GM12878 (cell line): ENCODE data around the gene PTGS1. TPM values are rescaled to one million over a fixed set of nuclear protein-coding genes. Genes with fewer than 3 reads are reported as not detected.

Experiments
- ATAC-seq: fragments of 200-7000 bp; cut with Tn5 transposase; 3 replicates; pipeline ENCODE4 v1.9.1; 2020; ENCODE audit warnings: mild to moderate bottlenecking, moderate library complexity
- BruUV-seq: library from RNA; stranded (reverse); fragments of 400-500 nt; replicated peaks from 2 replicates; lab custom pipeline; 2021; lab: Mats Ljungman, UMichigan
- CTCF ChIA-PET: fragments of 300-600 bp; sonication (Branson Sonifier 250); formaldehyde crosslinking; extraction: SDS; loops from one replicate; lab custom pipeline; 2021; ENCODE audit warnings: inconsistent platforms; lab: Yijun Ruan, JAX
- POLR2A ChIA-PET: fragments of 350-600 bp; formaldehyde crosslinking; extraction: SDS; loops from one replicate; lab custom pipeline; 2021; ENCODE audit warnings: inconsistent platforms; lab: Charles Lee
- RAD21 ChIA-PET: fragments of 300-600 bp; sonication (Branson Sonifier 250); formaldehyde crosslinking; loops from one replicate; lab custom pipeline; 2023; ENCODE audit warnings: antibody characterized with exemption; ENCODE audit not compliant: unreplicated experiment; lab: Charles Lee
- SMC1A ChIA-PET: fragments of 300-600 bp; sonication (Branson Sonifier 250); formaldehyde crosslinking; loops from one replicate; lab custom pipeline; 2023; ENCODE audit not compliant: unreplicated experiment, uncharacterized antibody; lab: Charles Lee
- DNase-seq: peaks from one replicate; pipeline ENCODE4 v3.0.0-alpha.2; 2011; ENCODE audit warnings: low read depth, low spot score
- FAIRE-seq: peaks from 3 replicates; lab custom pipeline; 2011; peaks lifted over from hg19 to GRCh38; lab: Jason Lieb, UNC
- H2AFZ ChIP-seq: 2 replicates; pipeline ENCODE4 v1.6.0; 2011; ENCODE audit warnings: low read depth, low read length, control low read depth; ENCODE audit not compliant: control insufficient read depth
- H3K27ac ChIP-seq: 2 replicates; pipeline ENCODE4 v1.5.1; 2011; ENCODE audit warnings: control low read depth; ENCODE audit not compliant: control insufficient read depth, insufficient read depth
- H3K27me3 ChIP-seq, 2 experiments: replicated peaks in 1 of 2; 2 replicates each; pipeline versions ENCODE4 v1.6.0 to v1.6.1; 2011; ENCODE audit warnings: low read length in 1 of 2; ENCODE audit not compliant: control insufficient read depth in 2 of 2, insufficient read depth in 2 of 2
- H3K36me3 ChIP-seq, 2 experiments: 2 replicates each; pipeline ENCODE4 v1.5.1; 2011; ENCODE audit warnings: low read length in 1 of 2; ENCODE audit not compliant: control insufficient read depth in 2 of 2, insufficient read depth in 2 of 2
- H3K4me1 ChIP-seq: 2 replicates; pipeline ENCODE4 v1.6.1; 2011; ENCODE audit warnings: mild to moderate bottlenecking, low read length, moderate library complexity, mixed read lengths; ENCODE audit not compliant: control insufficient read depth, insufficient read depth
- H3K4me2 ChIP-seq: 2 replicates; pipeline ENCODE4 v1.6.0; 2011; ENCODE audit warnings: control low read depth; ENCODE audit not compliant: control insufficient read depth, insufficient read depth
- H3K4me3 ChIP-seq: fragments of 200-600 bp; sonication (generic); 2 replicates; pipeline ENCODE4 v1.5.1; 2016
- H3K79me2 ChIP-seq: 2 replicates; pipeline ENCODE4 v1.6.0; 2011; ENCODE audit warnings: low read length; ENCODE audit not compliant: control insufficient read depth, insufficient read depth
- H3K9ac ChIP-seq: 2 replicates; pipeline ENCODE4 v1.8.0; 2011; ENCODE audit warnings: low read length, control low read depth, mixed read lengths; ENCODE audit not compliant: control insufficient read depth, insufficient read depth
- H3K9me3 ChIP-seq: replicated peaks from 3 replicates; pipeline ENCODE4 v1.5.1; 2011; ENCODE audit warnings: mild to moderate bottlenecking, low read length; ENCODE audit not compliant: control insufficient read depth, insufficient read depth
- H4K20me1 ChIP-seq: 2 replicates; pipeline ENCODE4 v1.6.0; 2011; ENCODE audit not compliant: control insufficient read depth, insufficient read depth
- ATF7 ChIP-seq: fragments of 450-650 bp; IDR thresholded peaks from 2 replicates; pipeline ENCODE4 v1.6.1; 2016; ENCODE audit warnings: low read depth, mild to moderate bottlenecking
- BCL11A ChIP-seq: IDR thresholded peaks from 2 replicates; pipeline ENCODE4 v1.6.1; 2011; ENCODE audit warnings: low read depth, low read length
- BCLAF1 ChIP-seq: fragments of 450-650 bp; IDR thresholded peaks from 2 replicates; pipeline ENCODE4 v1.6.1; 2017; ENCODE audit warnings: antibody characterized with exemption, mild to moderate bottlenecking, moderate library complexity
- CREB1 ChIP-seq: IDR thresholded peaks from 2 replicates; pipeline ENCODE4 v1.6.1; 2012; ENCODE audit warnings: low read depth, mild to moderate bottlenecking, inconsistent platforms
- CREM ChIP-seq: IDR thresholded peaks from 2 replicates; pipeline ENCODE4 v1.6.1; 2014; ENCODE audit warnings: antibody characterized with exemption, low read depth
- EGR1 ChIP-seq, 2 experiments: IDR thresholded peaks; 1 replicate in 1 of 2; 2 replicates in 1 of 2; pipeline ENCODE4 v1.6.1; 2011 to 2012; ENCODE audit warnings: low read depth in 2 of 2, low read length in 2 of 2, borderline replicate concordance in 1 of 2, mild to moderate bottlenecking in 1 of 2, moderate library complexity in 1 of 2
- EP300 ChIP-seq, 2 experiments: fragments of 150-350 bp in 1 of 2; IDR thresholded peaks; 2 replicates each; pipeline ENCODE4 v1.6.1; 2011 to 2012; ENCODE audit warnings: low read depth in 2 of 2, low read length in 2 of 2, borderline replicate concordance in 1 of 2, improper control_type of control experiment in 1 of 2, inconsistent platforms in 1 of 2; ENCODE audit not compliant: control insufficient read depth in 1 of 2
- EZH2 ChIP-seq: IDR thresholded peaks from 2 replicates; pipeline ENCODE4 v1.6.1; 2012; ENCODE audit warnings: low read depth, mild to moderate bottlenecking, control low read depth, inconsistent platforms, low read length, borderline replicate concordance; ENCODE audit not compliant: control insufficient read depth
- IRF4 ChIP-seq: IDR thresholded peaks from 2 replicates; pipeline ENCODE4 v1.6.1; 2011; ENCODE audit warnings: low read depth, low read length
- JUND ChIP-seq: IDR thresholded peaks from 2 replicates; pipeline ENCODE4 v1.6.1; 2012; ENCODE audit warnings: low read depth, mild to moderate bottlenecking, low read length, improper control_type of control experiment, moderate library complexity
- KAT2A ChIP-seq: conservative IDR thresholded peaks from 2 replicates; pipeline ENCODE4 v1.6.1; 2011; ENCODE audit warnings: low read depth, low read length; ENCODE audit not compliant: control insufficient read depth
- MTA3 ChIP-seq: IDR thresholded peaks from 2 replicates; pipeline ENCODE4 v1.6.1; 2012; ENCODE audit warnings: low read length, inconsistent platforms, borderline replicate concordance
- SREBF2 ChIP-seq: IDR thresholded peaks from 2 replicates; pipeline ENCODE4 v1.6.1; 2012; ENCODE audit warnings: mild to moderate bottlenecking, low read length
- TCF3 ChIP-seq: IDR thresholded peaks from 2 replicates; pipeline ENCODE4 v1.6.1; 2012; ENCODE audit warnings: low read depth, mild to moderate bottlenecking, low read length, borderline replicate concordance; ENCODE audit not compliant: insufficient read depth
- WRNIP1 ChIP-seq: IDR thresholded peaks from 2 replicates; pipeline ENCODE4 v1.6.1; 2011; ENCODE audit warnings: low read depth, low read length, improper control_type of control experiment, borderline replicate concordance
- WGBS: methylation state at CpG from one replicate; pipeline ENCODE4 v1.1.6; 2016; ENCODE audit warnings: low lambda C conversion rate; ENCODE audit not compliant: insufficient replicate concordance, insufficient coverage; ENCODE audit errors: missing lambda C conversion rate; 5-methylcytosine and 5-hydroxymethylcytosine counted together
- in situ Hi-C: fragments of 300-500 bp; cut with MboI; formaldehyde crosslinking; loops from 9 replicates; pipeline ENCODE4 v1.14.3; 2018; ENCODE audit warnings: mixed read lengths
- intact Hi-C: fragments of 100-400 bp; cut with micrococcal nuclease; formaldehyde crosslinking; loops from one replicate; pipeline ENCODE4 v1.14.2; 2022; ENCODE audit not compliant: unreplicated experiment
- polyA plus RNA-seq, 11 experiments: library from polyadenylated mRNA; depleted of rRNA in 4 of 11; unstranded in 6 of 11; stranded (reverse) in 5 of 11; fragments of >200 nt; fragmentation: Nextera tagmentation in 4 of 11; fragmentation: Illumina TruSeq in 1 of 11; extraction: Ambion mirVana in 4 of 11; extraction: Trizol in 1 of 11; gene quantifications; 1 replicate in 1 of 11; 2 replicates in 10 of 11; pipeline versions ENCODE4 v1.2.1 to v1.2.3, GENCODE V29; 2011 to 2016; ENCODE audit warnings: inconsistent platforms in 2 of 11, missing spikeins in 2 of 11, low read depth in 1 of 11
- total RNA-seq, 4 experiments: library from RNA; depleted of rRNA in 3 of 4; stranded (reverse); fragments of >200 nt in 3 of 4; fragmentation: Illumina TruSeq in 1 of 4; extraction: Trizol in 1 of 4; gene quantifications; 2 replicates each; pipeline versions ENCODE4 v1.2.1 to v1.2.3, GENCODE V29; 2013 to 2021

Gene PTGS1
- total and polyA plus RNA-seq, 10 of the 15 experiments (the other 5 are each of a cell fraction or from before 2014, with no cell fraction given): 0.16 to 2.8 (median 0.96) TPM

GRCh38 chr9:122402403-122402871 lies 31.6 kb downstream of the PTGS1 start:
- no TSS peak for BruUV-seq
- POLR2A ChIA-PET: no interaction called here
- CTCF ChIA-PET: no interaction called here
- no peaks in the 10 kb centered on the region; the same call in 2 of the 3 replicates for H3K9me3 ChIP-seq
- SMC1A ChIA-PET: interaction anchor here (0.6 kb wide), 1 partner anchor 296 kb away, joined by 3 read pairs; no protein-coding TSS in a partner anchor
- no peaks in the 10 kb centered on the region for H3K79me2 ChIP-seq
- in situ Hi-C loops: no loop called here
- H3K4me2 ChIP-seq: no peak overlapping the region
- ATAC-seq: peak; percentile 44; the same call in 1 of the 3 replicates
- no peak overlapping the region for H2AFZ ChIP-seq
- 11% methylated on average over 3 of the region's 3 CpGs for WGBS
- H3K4me3 ChIP-seq: no peak overlapping the region
- no peak for DNase-seq
- 0 out of 2 replicates have a peak, but pooled peaks have one; percentile 32 for TF ChIP-seq CREB1
- TF ChIP-seq JUND: no peak
- no peak for TF ChIP-seq BCL11A
- peak; percentile 39; the same call in 1 of the 2 replicates for TF ChIP-seq ATF7
- TF ChIP-seq, all 136 proteins: peak for 2
- Histone ChIP-seq H4K20me1 (no peaks in the 10 kb centered on the region), H3K9ac (no peak overlapping the region), H3K27me3 (no peaks in the 10 kb centered on the region), H3K27ac (no peak overlapping the region), H3K36me3 (no peaks in the 10 kb centered on the region), H3K4me1 (no peaks in the 10 kb centered on the region)
- intact Hi-C loops: no loop called here
- RAD21 ChIA-PET: no interaction called here
- FAIRE-seq: no peak

- no TSS peak for BruUV-seq
- TF ChIP-seq SREBF2 (no peak), EP300 (IDR thresholded peaks at IDR 0.05; ENCODE audit: borderline replicate concordance in 1 of 2, control insufficient read depth in 1 of 2, low read depth in 2 of 2, low read length in 2 of 2) (no peak), MTA3 (no peak), TCF3 (no peak), EGR1 (IDR thresholded peaks at IDR 0.05; ENCODE audit: borderline replicate concordance in 1 of 2, low read depth in 2 of 2, low read length in 2 of 2) (no peak), CREM (no peak), BCLAF1 (no peak), IRF4 (no peak), KAT2A (no peak), EZH2 (no peak), WRNIP1 (no peak)
Observed at GRCh38 chr9:122402874-122403273, 32.0 kb downstream of the PTGS1 start.

More at GRCh38 chr9:122402874-122403273, 32.0 kb downstream of the PTGS1 start:
- intact Hi-C loops: no loop called here
- H3K4me2 ChIP-seq: no peak overlapping the region
- DNase-seq: no peak
- 44% methylated on average over 3 of the region's 3 CpGs for WGBS
- H3K27me3 ChIP-seq: no peaks in the 10 kb centered on the region
- RAD21 ChIA-PET: no interaction called here
- no peaks in the 10 kb centered on the region for H3K79me2 ChIP-seq
- H3K27ac ChIP-seq: no peak overlapping the region
- no peak overlapping the region for H3K4me3 ChIP-seq
- SMC1A ChIA-PET: no interaction called here
- H3K36me3 ChIP-seq: no peaks in the 10 kb centered on the region
- in situ Hi-C loops: no loop called here
- no peaks in the 10 kb centered on the region; the same call in 2 of the 3 replicates for H3K9me3 ChIP-seq
- ATAC-seq: no peak
- no peaks in the 10 kb centered on the region for H4K20me1 ChIP-seq
- no peaks in the 10 kb centered on the region for H3K4me1 ChIP-seq
- CTCF ChIA-PET: no interaction called here
- no peak overlapping the region for H2AFZ ChIP-seq
- no peak for FAIRE-seq
- POLR2A ChIA-PET: no interaction called here
- no peak overlapping the region for H3K9ac ChIP-seq
